SHP77 (cell line): ENCODE results near the gene PPP4R3A.
"Not testable (repeated sequence)": the region's sequence is repeated elsewhere in the genome, so short reads cannot be mapped to it uniquely, and the experiment has no call there.

Source experiments
- DNase-seq, 2 experiments: peaks; one replicate each; lab custom pipeline; 2025; lab: John Stamatoyannopoulos, UW

PPP4R3A gene

DNA sequence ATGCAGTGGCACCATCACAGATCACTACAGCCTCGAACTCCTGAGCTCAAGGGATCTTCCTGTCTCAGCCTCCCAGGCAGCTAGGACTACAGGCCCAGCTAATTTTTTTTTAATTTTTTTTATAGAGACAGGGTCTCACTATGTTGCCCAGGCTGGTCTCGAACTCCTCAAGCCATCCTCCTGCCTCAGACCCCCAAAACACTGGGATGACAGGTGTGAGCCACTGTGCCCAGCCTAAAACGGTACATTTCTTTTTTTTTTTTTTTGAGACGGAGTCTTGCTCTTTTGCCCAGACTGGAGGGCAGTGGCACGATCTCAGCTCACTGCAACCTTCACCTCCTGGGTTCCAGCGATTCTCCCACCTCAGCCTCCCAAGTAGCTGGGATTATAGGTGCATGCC, 100.9 kb downstream of the PPP4R3A start:
- DNase-seq: not testable (repeated sequence)
